Nephron progenitor cell (in vitro differentiated cells): Measurements from ENCODE around the gene EFNA5.
A peak's percentile ranks its signal among the peaks of the same experiment; 100 is the strongest.

Experiments used
- DNase-seq: peaks from one replicate; pipeline ENCODE4 v3.0.0; 2021
- H3K27ac Mint-ChIP-seq: 2 replicates; pipeline ENCODE4 v1.8.0; 2021; ENCODE audit warnings: mild to moderate bottlenecking, moderate library complexity, mixed read lengths
- H3K27me3 Mint-ChIP-seq: 2 replicates; pipeline ENCODE4 v1.8.0; 2021; ENCODE audit warnings: mild to moderate bottlenecking, low read depth, mixed read lengths; ENCODE audit not compliant: poor library complexity
- H3K36me3 Mint-ChIP-seq: 2 replicates; pipeline ENCODE4 v1.8.0; 2021; ENCODE audit warnings: low read depth, mixed read lengths
- H3K4me1 Mint-ChIP-seq: 2 replicates; pipeline ENCODE4 v1.8.0; 2021; ENCODE audit warnings: mixed read lengths
- H3K4me3 Mint-ChIP-seq: 2 replicates; pipeline ENCODE4 v1.8.0; 2021; ENCODE audit warnings: mild to moderate bottlenecking, moderate library complexity, mixed read lengths
- H3K9me3 Mint-ChIP-seq: 2 replicates; pipeline ENCODE4 v1.8.0; 2021; ENCODE audit warnings: mild to moderate bottlenecking, moderate library complexity, mixed read lengths
- CTCF ChIP-seq: fragments of 200-600 bp; sonication (generic); IDR thresholded peaks from 2 replicates; pipeline ENCODE4 v1.5.0; 2021; ENCODE audit warnings: antibody characterized with exemption

The EFNA5 gene

GRCh38 chr5:107407713-107408298 is 262.9 kb downstream of the EFNA5 start:
- Mint-ChIP-seq H3K27me3 (no peaks in the 10 kb centered on the region), H3K27ac (no peak overlapping the region), H3K9me3 (no peaks in the 10 kb centered on the region), H3K4me3 (no peak overlapping the region), H3K36me3 (no peaks in the 10 kb centered on the region), H3K4me1 (peaks cover 14% of the 10 kb centered on the region)
- no peak for TF ChIP-seq CTCF
- DNase-seq, result no peak

GRCh38 chr5:107404595-107405374 is 266.0 kb downstream of the EFNA5 start:
- DNase-seq, result no peak
- Mint-ChIP-seq H3K36me3 (no peaks in the 10 kb centered on the region), H3K4me1 (peaks cover 31% of the 10 kb centered on the region), H3K27ac (no peak overlapping the region), H3K4me3 (no peak overlapping the region), H3K27me3 (no peaks in the 10 kb centered on the region), H3K9me3 (no peaks in the 10 kb centered on the region)
- TF ChIP-seq CTCF, result no peak

GRCh38 chr5:107403228-107403953 is 267.3 kb downstream of the EFNA5 start:
- Mint-ChIP-seq H3K27ac (no peak overlapping the region), H3K4me3 (no peak overlapping the region), H3K36me3 (no peaks in the 10 kb centered on the region), H3K27me3 (no peaks in the 10 kb centered on the region), H3K4me1 (peaks cover 31% of the 10 kb centered on the region), H3K9me3 (no peaks in the 10 kb centered on the region)
- no peak for TF ChIP-seq CTCF
- no peak for DNase-seq

- Mint-ChIP-seq H3K27me3 (no peaks in the 10 kb centered on the region), H3K9me3 (no peaks in the 10 kb centered on the region), H3K36me3 (no peaks in the 10 kb centered on the region), H3K27ac (peak overlapping the region; percentile 71), H3K4me3 (no peak overlapping the region), H3K4me1 (peaks cover 38% of the 10 kb centered on the region)
- TF ChIP-seq CTCF, result no peak
- peak; percentile 16 for DNase-seq
Observed at GRCh38 chr5:107402434-107403227, 268.1 kb downstream of the EFNA5 start.

- H3K4me3 Mint-ChIP-seq, result no peak overlapping the region
- peaks cover 40% of the 10 kb centered on the region for H3K4me1 Mint-ChIP-seq
- H3K27ac Mint-ChIP-seq, result no peak overlapping the region
- no peaks in the 10 kb centered on the region for H3K36me3 Mint-ChIP-seq
- DNase-seq, result no peak
- TF ChIP-seq CTCF, result no peak
- no peaks in the 10 kb centered on the region for H3K9me3 Mint-ChIP-seq
- peaks cover 4% of the 10 kb centered on the region for H3K27me3 Mint-ChIP-seq
Observed at GRCh38 chr5:107401470-107402122, 269.1 kb downstream of the EFNA5 start.
